H1 (cell line): ENCODE data around the gene C2. TPM values are rescaled to one million over a fixed set of nuclear protein-coding genes. Genes with fewer than 3 reads are reported as not detected.

Experiments
- ATF3 ChIP-seq: IDR thresholded peaks from 2 replicates; pipeline ENCODE4 v1.6.1; 2011; ENCODE audit warnings: low read depth, mild to moderate bottlenecking, low read length; ENCODE audit not compliant: insufficient read depth
- CEBPB ChIP-seq: IDR thresholded peaks from 2 replicates; pipeline ENCODE4 v1.6.1; 2012; ENCODE audit warnings: low read depth, low read length
- CHD7 ChIP-seq: fragments of 300-600 bp; sonication (generic); IDR thresholded peaks from 2 replicates; pipeline ENCODE4 v1.7.1; 2012; ENCODE audit warnings: low read length, moderate library complexity, mild to moderate bottlenecking, inconsistent platforms; ENCODE audit not compliant: insufficient replicate concordance
- POLR2A ChIP-seq, 2 experiments: IDR thresholded peaks; 1 replicate in 1 of 2; 2 replicates in 1 of 2; pipeline ENCODE4 v1.6.1; 2011; ENCODE audit warnings: low read depth in 2 of 2, low read length in 2 of 2, mild to moderate bottlenecking in 2 of 2; ENCODE audit errors: control extremely low read depth in 1 of 2
- SIN3A ChIP-seq, 2 experiments: IDR thresholded peaks in 1 of 2; conservative IDR thresholded peaks in 1 of 2; 2 replicates each; pipeline ENCODE4 v1.6.1; 2011 to 2012; ENCODE audit warnings: low read length in 2 of 2, improper control_type of control experiment in 1 of 2, low read depth in 1 of 2, mild to moderate bottlenecking in 1 of 2
- SRF ChIP-seq: IDR thresholded peaks from 2 replicates; pipeline ENCODE4 v1.6.1; 2011; ENCODE audit warnings: mild to moderate bottlenecking, low read depth, low read length, moderate library complexity
- polyA plus RNA-seq, 7 experiments: library from polyadenylated mRNA; depleted of rRNA in 3 of 7; stranded (reverse) in 5 of 7; unstranded in 2 of 7; fragments of >200 nt in 5 of 7; fragments of 200-250 nt in 2 of 7; gene quantifications; 1 replicate in 5 of 7; 2 replicates in 1 of 7; 4 replicates in 1 of 7; pipeline versions ENCODE4 v1.2.1 to v1.2.3, GENCODE V29; 2011 to 2013; ENCODE audit warnings: missing spikeins in 2 of 7, mixed read lengths in 2 of 7
- total RNA-seq: library from RNA; stranded (reverse); fragmentation: NEBNext Ultra II Directional; extraction: Animal tissue kit (Norgen Biotek cat#: 25700); gene quantifications from 2 replicates; pipeline ENCODE4 v1.2.1, GENCODE V29; 2021

Gene C2
- total and polyA plus RNA-seq, 2 of the 8 experiments (the other 6 are each of a cell fraction or from before 2014, with no cell fraction given): 0.26 to 0.38 TPM

GRCh38 chr6:31966506-31966905 lies 39.0 kb downstream of the C2 start (continued):
- TF ChIP-seq CHD7: no peak
- TF ChIP-seq CEBPB: no peak
- no peak for TF ChIP-seq ATF3
- no peak for TF ChIP-seq SIN3A (conservative IDR thresholded peaks at IDR 0.05 in 1 of 2, IDR thresholded peaks at IDR 0.05 in 1 of 2; ENCODE audit: low read depth in 1 of 2, low read length in 2 of 2)
- TF ChIP-seq SRF: no peak
- TF ChIP-seq POLR2A (IDR thresholded peaks at IDR 0.05; ENCODE audit: control extremely low read depth in 1 of 2, low read depth in 2 of 2, low read length in 2 of 2): no peak
